AG10803 (cell line): ENCODE data around the gene GRAP.

ENCODE experiments used
- DNase-seq: peaks from one replicate; pipeline ENCODE4 v3.0.0; 2010; ENCODE audit warnings: low read depth
- H3K4me3 ChIP-seq: 2 replicates; pipeline ENCODE4 v1.5.1; 2011; ENCODE audit warnings: mild to moderate bottlenecking, low read length, control low read depth
- TF ChIP-seq, protein P1 (sequence below): conservative IDR thresholded peaks from 2 replicates; pipeline ENCODE4 v1.5.1; 2011; ENCODE audit warnings: mild to moderate bottlenecking, low read length, control low read depth, inconsistent platforms

Gene GRAP

DNA sequence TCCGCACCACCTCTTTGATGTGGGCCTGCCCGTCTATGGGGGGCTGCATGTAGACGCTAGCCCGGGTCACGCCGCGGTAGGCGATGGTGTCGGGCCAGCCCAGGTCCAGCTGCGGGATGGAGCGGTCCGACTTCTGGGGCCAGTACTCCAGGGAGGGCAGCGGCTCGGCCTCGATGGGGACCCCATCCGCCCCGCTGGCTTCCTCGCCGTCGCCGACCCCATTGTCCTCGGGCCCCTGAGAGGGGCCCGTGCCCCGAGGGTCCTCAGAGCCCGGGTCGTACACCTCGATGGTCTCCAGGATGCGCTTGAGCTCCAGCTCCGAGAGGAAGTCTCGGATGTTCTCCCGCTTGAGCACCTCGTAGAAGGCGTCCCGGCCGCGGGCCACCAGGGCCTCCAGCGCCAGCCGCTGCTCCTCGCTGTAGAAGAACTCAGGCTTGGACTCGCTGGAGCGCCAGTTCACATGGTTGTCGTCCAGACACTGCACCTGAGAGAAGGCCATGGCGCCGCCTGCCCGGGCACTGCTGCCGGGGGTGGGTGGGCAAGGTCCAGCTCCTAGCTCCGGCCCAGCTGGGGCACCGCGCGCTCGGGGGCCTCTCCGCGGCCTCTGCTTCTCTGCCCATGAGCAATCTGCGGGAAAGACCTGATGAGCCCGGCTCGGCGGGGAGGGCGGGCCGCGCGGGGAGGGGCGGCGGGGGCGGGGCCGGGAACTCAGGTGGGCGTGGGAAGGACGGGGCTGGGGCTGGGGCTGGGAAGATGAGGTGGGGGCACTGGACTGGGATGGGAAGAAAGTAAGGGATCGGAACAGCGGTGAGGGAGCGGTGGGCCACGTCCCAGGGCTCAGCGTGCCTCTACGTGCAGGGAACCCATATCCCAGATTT lies 43.0 kb downstream of the GRAP start:
- peak overlapping the region; percentile 75 for H3K4me3 ChIP-seq
- DNase-seq: peak; percentile 38
- TF ChIP-seq, protein P1, sequence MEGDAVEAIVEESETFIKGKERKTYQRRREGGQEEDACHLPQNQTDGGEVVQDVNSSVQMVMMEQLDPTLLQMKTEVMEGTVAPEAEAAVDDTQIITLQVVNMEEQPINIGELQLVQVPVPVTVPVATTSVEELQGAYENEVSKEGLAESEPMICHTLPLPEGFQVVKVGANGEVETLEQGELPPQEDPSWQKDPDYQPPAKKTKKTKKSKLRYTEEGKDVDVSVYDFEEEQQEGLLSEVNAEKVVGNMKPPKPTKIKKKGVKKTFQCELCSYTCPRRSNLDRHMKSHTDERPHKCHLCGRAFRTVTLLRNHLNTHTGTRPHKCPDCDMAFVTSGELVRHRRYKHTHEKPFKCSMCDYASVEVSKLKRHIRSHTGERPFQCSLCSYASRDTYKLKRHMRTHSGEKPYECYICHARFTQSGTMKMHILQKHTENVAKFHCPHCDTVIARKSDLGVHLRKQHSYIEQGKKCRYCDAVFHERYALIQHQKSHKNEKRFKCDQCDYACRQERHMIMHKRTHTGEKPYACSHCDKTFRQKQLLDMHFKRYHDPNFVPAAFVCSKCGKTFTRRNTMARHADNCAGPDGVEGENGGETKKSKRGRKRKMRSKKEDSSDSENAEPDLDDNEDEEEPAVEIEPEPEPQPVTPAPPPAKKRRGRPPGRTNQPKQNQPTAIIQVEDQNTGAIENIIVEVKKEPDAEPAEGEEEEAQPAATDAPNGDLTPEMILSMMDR: no peak

DNA sequence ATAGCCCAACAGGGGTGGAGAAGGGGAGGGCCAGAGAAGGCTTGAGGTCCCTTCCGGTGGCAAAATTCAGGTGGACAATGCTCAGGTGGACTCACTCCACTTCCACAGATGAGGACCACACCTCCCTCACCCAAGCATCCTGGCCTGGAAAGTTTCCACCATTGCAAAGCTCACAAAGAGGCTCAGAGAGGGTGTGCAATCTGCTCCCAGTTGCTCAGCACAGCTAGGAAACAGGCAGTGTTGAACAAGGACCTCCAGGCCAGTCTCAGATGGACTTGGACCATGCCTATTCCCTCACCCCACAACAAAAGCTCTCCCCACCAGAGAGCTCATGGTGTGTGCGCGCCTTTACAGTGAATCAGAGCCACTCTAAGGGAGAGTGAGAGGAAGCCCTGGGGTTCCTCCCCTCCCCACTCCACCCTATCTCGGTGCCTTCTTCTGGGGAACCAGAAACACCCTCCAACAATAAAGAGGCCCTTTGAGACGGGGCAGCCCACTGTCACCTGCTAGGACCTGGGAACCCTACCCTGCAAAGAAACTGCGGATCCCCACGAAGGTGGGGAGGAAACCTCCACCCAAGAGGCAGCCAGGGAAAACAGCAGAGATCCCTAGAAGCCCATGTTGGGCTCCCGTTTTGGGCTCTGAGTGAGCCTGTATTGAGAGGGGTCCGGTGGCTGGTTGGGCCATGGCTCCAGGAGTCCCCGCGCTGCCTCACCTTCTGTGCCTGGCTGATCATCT lies 43.8 kb downstream of the GRAP start:
- peak; percentile 61 for DNase-seq
- peak overlapping the region; percentile 75 for H3K4me3 ChIP-seq
- TF ChIP-seq, protein P1: no peak

DNA sequence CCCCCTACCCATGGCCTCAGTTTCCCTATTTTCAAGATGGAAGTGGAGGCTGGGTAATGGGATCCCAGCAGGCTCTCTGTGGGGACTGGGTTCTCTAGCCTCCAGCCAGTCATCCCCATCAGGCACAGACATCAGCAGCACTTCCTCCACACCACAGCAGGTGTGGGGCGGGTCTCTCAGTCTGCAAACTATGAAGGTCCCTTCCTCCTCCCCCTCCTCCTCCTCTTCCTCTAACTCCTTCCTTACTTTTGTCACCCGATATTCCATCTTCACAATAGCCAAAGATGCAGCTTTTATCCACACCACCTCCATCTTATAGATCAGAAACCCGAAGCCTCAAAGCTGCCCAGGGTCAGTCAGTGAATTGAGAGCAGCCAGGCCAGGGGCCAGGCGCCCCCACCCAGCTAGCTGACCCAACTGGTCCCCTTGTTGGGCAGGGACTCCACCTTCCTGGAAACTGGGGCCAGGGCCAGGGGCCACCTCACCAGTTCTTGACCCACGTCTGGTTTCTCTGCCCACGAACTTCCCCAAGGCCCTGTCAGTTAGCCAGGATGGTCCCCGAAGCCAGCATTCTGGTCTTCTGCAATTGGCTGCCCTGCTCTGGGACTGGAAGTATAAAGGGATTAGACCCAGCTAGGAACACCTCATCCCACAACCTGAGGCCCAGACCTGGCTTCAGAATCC lies 44.7 kb downstream of the GRAP start:
- peak overlapping the region; percentile 75 for H3K4me3 ChIP-seq
- no peak for DNase-seq
- TF ChIP-seq, protein P1: no peak

DNA sequence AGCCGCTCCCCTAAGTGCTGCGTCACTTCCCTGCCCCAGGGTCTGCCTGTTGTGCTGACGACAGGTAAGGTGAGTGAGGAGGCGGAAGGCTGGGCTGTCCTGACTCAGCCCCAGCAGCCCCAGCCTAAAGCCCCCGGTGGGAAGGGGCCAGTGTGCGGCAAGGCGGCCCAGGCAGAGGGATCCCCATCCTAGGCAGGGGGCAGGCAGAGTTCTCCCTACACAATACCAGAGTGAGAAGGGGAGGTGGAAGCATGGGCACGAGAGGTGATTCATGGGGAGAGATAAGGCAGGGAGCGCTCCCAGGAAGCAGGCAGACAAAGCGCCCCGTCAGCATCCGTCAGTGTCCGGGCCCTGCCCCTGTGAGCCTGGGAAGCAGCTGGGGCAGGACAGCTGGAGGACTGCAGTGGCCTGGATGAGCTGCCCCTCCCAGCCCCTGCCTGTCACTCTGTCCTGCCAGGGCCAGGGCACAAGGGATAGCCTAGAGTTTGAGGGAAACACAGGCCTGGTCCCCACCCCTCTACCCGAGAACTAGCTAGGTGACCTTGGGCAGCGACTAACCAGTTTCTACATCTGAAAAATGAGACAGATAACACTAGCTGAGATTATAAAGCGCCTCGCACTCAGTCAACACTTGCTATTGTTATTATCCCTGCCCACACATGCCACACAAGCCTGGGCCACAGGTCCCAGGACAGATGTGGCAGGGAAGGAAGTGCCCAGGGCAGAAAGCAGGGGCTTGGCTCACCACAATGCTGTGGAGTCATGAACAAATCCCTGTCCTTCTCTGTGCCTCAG lies 46.0 kb downstream of the GRAP start:
- no peak overlapping the region for H3K4me3 ChIP-seq
- peak; percentile 36 for DNase-seq
- TF ChIP-seq, protein P1: no peak

DNA sequence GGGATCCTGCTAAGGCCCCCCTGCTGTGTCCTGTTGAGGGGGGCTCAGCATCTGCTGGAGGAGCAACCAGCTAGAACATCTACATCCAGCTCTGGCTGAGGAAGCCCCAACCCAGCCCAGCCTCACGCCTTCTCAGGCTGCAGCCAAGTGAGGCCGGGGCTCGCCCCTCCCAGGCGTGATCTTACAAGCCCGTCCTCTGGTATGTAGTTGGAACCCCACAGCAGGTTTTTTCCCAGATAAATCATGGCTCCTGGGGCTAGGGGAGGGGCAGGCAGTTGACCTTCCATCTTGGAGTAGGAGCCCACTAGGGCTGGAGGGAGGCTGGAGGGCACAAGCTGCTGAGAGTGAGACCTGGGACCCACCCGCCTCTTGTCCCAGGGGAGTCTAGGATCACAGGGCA lies 46.8 kb downstream of the GRAP start:
- H3K4me3 ChIP-seq: no peak overlapping the region
- TF ChIP-seq, protein P1: no peak
- no peak for DNase-seq

DNA sequence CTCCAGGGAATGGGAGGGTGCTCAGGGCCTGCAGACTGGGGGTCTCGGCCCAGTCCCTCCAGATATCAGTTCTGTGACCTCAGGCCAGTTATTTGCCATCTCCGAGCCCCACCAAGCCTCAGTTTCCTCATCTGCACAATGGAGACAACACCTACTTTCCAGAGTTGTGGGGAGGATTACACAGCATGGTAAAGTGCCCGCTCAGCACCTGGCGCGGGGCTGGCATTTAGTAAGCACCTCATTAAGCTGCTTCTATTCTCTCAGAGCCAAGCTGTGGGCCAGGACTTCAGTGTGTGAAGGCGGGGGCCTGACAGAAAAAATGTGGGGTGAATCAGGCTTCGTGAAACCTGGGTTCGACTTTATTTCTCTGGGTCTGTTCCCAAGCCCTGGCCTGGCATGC lies 47.4 kb downstream of the GRAP start:
- no peak for DNase-seq
- H3K4me3 ChIP-seq: no peak overlapping the region
- TF ChIP-seq, protein P1: no peak
